Measurements from ENCODE around the gene SATL1.

Gene SATL1

GRCh38 chrX:85140964-85141363, 102.6 kb downstream of the SATL1 start:
- TF ChIP-seq USF1 (IDR thresholded peaks at IDR 0.05) = no peak
- TF ChIP-seq FOXM1 (IDR thresholded peaks at IDR 0.05; ENCODE audit: borderline replicate concordance, low read depth) = no peak
- no peak for TF ChIP-seq MAX (IDR thresholded peaks at IDR 0.05)
- no peak for TF ChIP-seq CREB1 (IDR thresholded peaks at IDR 0.05; ENCODE audit: low read depth)
- TF ChIP-seq TAF1 (IDR thresholded peaks at IDR 0.05; ENCODE audit: low read depth) = no peak
- no peak for TF ChIP-seq RAD21 (IDR thresholded peaks at IDR 0.05; ENCODE audit: low read depth)
- no peak for TF ChIP-seq REST (IDR thresholded peaks at IDR 0.05; ENCODE audit: low read depth)
- TF ChIP-seq TCF12 (IDR thresholded peaks at IDR 0.05; ENCODE audit: low read depth) = no peak
- TF ChIP-seq TEAD4 (IDR thresholded peaks at IDR 0.05) = no peak
- no peak for TF ChIP-seq EP300 (IDR thresholded peaks at IDR 0.05; ENCODE audit: borderline replicate concordance)

- TF ChIP-seq YY1 (IDR thresholded peaks at IDR 0.05; ENCODE audit: low read depth) (no peak), CREB1 (IDR thresholded peaks at IDR 0.05; ENCODE audit: low read depth) (no peak), ZBTB7A (IDR thresholded peaks at IDR 0.05; ENCODE audit: low read depth) (no peak), REST (IDR thresholded peaks at IDR 0.05; ENCODE audit: low read depth) (no peak), EGR1 (IDR thresholded peaks at IDR 0.05) (no peak), TEAD4 (IDR thresholded peaks at IDR 0.05) (no peak), MAX (IDR thresholded peaks at IDR 0.05) (no peak), TCF12 (IDR thresholded peaks at IDR 0.05; ENCODE audit: low read depth) (no peak), RAD21 (IDR thresholded peaks at IDR 0.05; ENCODE audit: low read depth) (no peak), EP300 (IDR thresholded peaks at IDR 0.05; ENCODE audit: borderline replicate concordance) (no peak), TAF1 (IDR thresholded peaks at IDR 0.05; ENCODE audit: low read depth) (no peak), CEBPB (IDR thresholded peaks at IDR 0.05) (no peak), NFIC (IDR thresholded peaks at IDR 0.05) (no peak), USF1 (IDR thresholded peaks at IDR 0.05) (no peak), FOXM1 (IDR thresholded peaks at IDR 0.05; ENCODE audit: borderline replicate concordance, low read depth) (no peak)
These were observed 104.2 kb downstream of the SATL1 start for GRCh38 chrX:85139422-85139821.

- TF ChIP-seq RAD21 (IDR thresholded peaks at IDR 0.05; ENCODE audit: low read depth) (no peak), USF1 (IDR thresholded peaks at IDR 0.05) (no peak), REST (IDR thresholded peaks at IDR 0.05; ENCODE audit: low read depth) (no peak), EP300 (IDR thresholded peaks at IDR 0.05; ENCODE audit: borderline replicate concordance) (no peak), NFIC (IDR thresholded peaks at IDR 0.05) (no peak), TAF1 (IDR thresholded peaks at IDR 0.05; ENCODE audit: low read depth) (no peak), TCF12 (IDR thresholded peaks at IDR 0.05; ENCODE audit: low read depth) (no peak), CREB1 (IDR thresholded peaks at IDR 0.05; ENCODE audit: low read depth) (no peak), YY1 (IDR thresholded peaks at IDR 0.05; ENCODE audit: low read depth) (no peak), MAX (IDR thresholded peaks at IDR 0.05) (no peak), CEBPB (IDR thresholded peaks at IDR 0.05) (no peak)
These were observed 107.2 kb downstream of the SATL1 start for GRCh38 chrX:85136409-85136808.

- TF ChIP-seq YY1 (IDR thresholded peaks at IDR 0.05; ENCODE audit: low read depth) = no peak
- TF ChIP-seq USF1 (IDR thresholded peaks at IDR 0.05) = no peak
- TF ChIP-seq RAD21 (IDR thresholded peaks at IDR 0.05; ENCODE audit: low read depth) = no peak
- TF ChIP-seq MAX (IDR thresholded peaks at IDR 0.05) = no peak
- TF ChIP-seq TCF12 (IDR thresholded peaks at IDR 0.05; ENCODE audit: low read depth) = no peak
- TF ChIP-seq CREB1 (IDR thresholded peaks at IDR 0.05; ENCODE audit: low read depth) = no peak
- no peak for TF ChIP-seq EP300 (IDR thresholded peaks at IDR 0.05; ENCODE audit: borderline replicate concordance)
- no peak for TF ChIP-seq TAF1 (IDR thresholded peaks at IDR 0.05; ENCODE audit: low read depth)
- TF ChIP-seq NFIC (IDR thresholded peaks at IDR 0.05) = no peak
- TF ChIP-seq FOXM1 (IDR thresholded peaks at IDR 0.05; ENCODE audit: borderline replicate concordance, low read depth) = no peak
- TF ChIP-seq EGR1 (IDR thresholded peaks at IDR 0.05) = no peak
- no peak for TF ChIP-seq ZBTB7A (IDR thresholded peaks at IDR 0.05; ENCODE audit: low read depth)
- no peak for TF ChIP-seq REST (IDR thresholded peaks at IDR 0.05; ENCODE audit: low read depth)
- TF ChIP-seq TEAD4 (IDR thresholded peaks at IDR 0.05) = no peak
- TF ChIP-seq CEBPB (IDR thresholded peaks at IDR 0.05) = no peak
These were observed 128.3 kb downstream of the SATL1 start for GRCh38 chrX:85115252-85115651.
